NCI-H446 (cell line): ENCODE data around the gene MICALL2.
A peak's percentile ranks its signal among the peaks of the same experiment; 100 is the strongest.

Experiments
- DNase-seq, 2 experiments: peaks; one replicate each; lab custom pipeline; 2025; lab: John Stamatoyannopoulos, UW

MICALL2 gene

DNA sequence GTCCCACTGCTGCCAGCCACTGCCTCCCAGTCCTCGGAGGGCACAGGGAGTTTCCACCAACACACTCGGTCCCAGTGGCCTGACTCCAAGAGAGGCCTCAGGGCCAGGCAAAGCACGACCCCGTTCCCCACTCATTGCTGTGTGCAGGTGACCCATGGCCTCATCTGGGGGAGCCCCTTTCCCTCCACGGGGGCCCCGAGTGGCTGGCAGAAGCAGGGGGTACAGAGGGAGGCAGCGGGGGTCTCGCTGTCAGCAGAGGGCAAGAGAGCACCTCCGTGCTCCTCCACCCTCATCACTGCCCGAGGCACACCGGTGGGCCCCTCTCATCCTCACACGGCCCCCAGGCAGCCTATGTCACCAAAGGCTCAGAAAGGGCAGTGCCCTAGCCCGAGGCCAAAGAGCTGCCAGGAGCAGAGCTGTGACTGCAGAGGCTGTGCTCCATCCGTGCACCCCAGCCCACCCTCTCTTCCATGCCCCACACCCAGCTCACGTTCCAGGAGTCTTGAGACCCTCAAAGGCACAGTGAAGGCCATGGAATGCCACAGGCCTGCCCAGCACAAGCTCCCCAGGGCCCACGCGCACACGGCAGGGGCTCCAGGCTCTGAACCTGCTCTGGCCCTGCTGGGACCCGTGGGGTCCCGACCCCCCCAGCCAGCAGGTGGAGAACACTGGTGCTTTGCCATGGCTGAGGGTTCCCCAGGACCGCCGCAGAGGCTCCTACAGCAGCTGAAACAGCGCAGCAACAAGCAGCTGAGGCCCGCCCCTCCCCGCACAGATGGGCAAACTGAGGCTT is 25.9 kb downstream of the MICALL2 start:
- DNase-seq = no peak

DNA sequence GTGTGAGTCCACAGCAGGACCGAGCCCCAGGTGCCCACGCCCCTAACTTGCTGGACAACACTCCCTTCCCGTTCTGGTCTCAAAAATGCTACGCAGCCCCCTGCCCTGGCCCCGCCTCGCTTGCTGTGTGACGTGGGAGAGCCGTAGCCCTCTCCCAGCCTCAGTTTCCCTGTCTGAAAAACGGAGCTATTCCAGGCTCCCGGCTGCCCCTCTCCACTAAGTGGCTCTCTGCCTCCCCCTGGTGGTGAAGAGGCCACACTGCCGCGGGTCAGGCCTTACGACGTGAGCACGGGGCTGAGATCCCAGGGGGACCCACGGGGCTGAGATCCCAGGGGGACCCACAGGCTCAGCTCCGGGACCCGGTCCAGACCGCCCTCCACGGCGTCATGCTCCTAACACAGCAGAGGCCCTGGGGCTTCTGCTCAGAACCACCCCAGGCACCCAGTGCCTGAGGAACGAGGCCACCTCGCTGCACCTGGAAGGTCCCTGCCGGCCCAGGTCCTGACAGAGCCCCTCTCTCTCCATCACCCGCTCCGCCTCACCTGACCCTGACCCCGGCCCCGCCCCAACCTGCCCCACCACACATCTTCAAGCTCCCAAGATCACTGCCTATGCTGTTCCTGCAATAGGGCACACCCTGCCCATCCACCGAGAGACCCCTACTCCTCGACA is 26.7 kb downstream of the MICALL2 start:
- DNase-seq = peak; percentile 43 to 73

DNA sequence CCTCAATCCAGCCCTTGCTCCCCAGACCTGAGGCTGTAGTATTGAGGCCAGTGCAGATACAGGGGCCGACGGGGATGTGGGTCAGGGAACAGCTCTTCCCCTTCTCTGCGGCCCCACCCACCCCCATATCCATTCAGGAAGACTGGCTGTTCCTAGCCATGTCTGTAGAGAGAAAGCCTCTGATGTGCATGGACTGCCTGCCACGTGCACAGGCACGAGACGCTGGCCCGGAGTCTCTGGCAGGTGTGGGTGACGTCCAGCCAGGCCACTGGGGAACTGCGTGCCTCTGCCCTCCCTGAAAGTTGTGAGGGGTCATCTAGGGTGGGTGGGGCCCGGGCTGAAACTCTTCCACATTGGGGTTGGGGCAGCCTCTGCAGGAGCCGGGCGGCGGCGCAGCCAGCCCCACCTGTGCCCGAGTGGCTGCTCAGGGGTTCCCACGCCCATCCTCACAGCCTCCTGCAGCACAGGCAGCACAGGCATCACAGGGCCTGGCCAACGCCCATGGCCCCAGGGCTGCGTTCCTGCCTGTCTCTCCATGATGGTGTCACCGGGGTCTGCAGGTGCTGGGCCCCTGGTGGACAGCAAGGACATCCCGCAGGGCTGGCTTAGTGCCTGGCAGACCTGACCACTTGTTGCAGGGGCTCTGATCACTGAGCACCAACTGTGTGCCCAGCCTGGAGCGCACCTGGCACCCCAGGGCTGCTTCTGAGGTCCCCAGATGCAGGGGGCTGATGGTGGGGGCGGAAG is 27.5 kb downstream of the MICALL2 start:
- no peak for DNase-seq

DNA sequence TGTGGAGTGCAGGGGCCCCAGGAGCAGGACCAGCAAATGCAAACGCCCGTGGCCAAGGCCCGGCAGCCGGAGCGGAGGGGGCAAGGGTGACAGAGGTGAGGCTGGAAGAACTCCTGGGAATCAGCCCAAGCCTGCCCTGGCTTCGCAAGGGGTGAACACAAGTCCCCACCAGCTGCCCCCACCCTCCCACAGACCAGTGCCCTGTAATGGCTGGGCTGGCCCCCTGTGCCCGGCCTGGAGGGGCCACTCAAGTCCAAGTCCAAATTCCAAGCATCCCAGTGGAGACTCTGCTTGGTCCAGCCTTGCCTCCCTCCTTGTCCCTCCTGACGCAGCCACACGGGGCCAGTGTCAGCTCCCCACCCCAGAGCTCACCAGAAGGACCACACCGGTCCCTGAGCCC is 28.0 kb downstream of the MICALL2 start:
- DNase-seq = no peak

DNA sequence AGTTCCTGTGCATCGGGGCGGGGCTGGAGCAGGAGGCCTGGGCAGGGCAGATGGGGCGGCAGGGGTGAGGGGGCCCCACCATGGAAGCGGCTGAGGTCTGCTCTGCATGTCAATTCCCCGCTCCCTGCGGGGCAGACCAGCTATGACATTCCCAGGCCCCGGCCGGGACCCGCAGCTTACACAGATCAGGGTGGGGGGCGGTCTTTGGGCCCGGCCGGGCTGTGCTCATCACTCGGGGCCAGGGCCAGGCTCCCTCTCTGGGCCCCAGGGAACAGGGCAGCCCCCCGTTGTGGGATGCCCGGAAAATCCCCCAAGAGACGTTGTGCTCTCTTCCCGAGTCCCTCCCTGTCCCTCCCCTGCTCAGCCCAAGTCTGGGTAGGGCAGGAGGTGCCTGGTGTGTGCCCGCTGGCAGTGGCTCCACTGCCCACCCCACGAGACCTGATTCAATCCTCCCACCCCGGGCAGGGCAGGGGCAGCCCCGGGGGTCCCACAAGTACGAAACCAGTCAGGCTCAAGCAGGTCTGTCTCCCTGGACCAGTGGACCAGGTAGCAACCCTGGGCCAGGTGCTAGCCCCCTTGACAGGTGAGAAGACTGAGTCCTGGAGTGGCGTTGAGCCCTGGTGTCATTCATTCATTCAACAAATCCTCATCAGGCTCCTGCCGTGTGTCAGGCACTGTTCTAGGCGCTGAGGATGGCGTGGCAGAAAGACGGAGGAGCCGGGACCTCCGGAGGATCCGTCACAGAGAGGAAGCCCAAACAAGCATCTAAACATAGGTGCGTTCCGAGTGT is 29.0 kb downstream of the MICALL2 start:
- no peak for DNase-seq

DNA sequence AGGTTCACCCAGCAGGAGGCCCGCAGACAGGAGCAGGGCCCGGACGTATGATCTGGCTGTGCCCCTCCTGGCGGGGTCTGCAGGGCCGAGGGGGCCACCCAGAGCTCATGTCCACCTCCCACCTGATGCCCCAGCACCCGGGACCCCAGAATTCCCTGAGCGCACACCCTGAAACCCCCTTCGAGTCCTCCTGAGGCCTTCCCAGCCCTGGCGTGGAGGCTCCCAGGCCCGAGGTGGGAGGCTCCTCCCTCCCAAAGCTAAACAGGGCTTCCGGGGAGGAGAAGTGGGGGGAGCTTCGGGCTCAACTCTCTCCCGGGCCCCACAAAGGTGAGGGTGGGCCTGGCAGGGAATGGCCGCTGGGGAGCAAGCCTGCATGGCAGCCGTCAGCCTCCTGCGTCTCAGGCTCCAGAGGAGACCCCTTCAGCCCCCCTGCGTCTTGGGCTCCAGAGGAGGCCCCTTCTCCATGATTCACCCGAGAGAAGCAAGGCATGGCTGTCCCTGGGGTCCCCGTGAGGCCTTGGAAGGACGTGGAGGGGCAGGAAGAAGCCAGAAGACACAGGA is 30.2 kb downstream of the MICALL2 start:
- no peak for DNase-seq

DNA sequence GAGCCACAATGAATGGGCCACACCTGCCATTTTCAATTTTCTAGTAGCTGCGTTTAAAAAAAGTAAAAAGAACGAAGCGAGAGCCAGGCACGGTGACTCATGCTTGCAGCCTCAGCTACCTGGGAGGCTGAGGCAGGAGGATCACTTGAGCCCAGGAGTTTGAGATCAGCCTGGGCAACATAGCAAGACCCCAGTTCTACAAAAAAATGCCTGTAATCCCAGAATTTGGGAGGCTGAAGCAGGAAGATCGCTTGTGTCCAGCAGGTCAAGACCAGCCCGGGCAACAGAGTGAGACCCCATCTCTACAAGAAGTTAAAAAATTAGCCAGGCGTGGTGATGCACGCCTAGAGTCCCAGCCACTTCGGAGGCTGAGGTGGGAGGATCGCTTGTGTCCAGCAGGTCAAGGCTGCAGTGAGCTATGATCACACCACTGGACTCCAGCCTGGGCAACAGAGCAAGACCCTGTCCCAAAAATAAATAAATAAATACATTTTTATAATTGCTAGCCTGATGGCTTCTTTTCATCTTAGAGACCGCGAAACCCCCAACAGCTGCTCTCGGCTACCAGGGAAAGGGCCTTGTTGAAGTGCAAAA is 32.1 kb downstream of the MICALL2 start:
- no peak for DNase-seq

DNA sequence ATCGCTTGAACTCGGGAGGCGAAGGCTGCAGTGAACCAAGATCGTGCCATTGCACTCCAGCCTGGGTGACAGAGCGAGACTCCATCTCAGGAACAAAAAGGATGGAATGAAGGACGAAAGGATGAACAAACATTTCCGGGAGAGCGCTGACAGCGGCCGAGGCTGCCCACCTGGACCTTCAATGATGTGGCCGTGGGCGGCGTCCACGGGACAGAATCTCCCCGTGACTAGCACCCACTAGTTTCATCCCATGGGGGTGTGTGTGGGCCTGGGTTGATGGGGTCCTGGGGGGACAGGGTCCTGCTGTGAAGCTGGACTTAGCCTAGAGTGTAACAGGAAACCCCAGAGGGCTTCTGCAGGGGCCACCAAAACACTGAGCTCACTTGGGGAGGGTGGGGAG is 32.8 kb downstream of the MICALL2 start:
- DNase-seq = no peak

DNA sequence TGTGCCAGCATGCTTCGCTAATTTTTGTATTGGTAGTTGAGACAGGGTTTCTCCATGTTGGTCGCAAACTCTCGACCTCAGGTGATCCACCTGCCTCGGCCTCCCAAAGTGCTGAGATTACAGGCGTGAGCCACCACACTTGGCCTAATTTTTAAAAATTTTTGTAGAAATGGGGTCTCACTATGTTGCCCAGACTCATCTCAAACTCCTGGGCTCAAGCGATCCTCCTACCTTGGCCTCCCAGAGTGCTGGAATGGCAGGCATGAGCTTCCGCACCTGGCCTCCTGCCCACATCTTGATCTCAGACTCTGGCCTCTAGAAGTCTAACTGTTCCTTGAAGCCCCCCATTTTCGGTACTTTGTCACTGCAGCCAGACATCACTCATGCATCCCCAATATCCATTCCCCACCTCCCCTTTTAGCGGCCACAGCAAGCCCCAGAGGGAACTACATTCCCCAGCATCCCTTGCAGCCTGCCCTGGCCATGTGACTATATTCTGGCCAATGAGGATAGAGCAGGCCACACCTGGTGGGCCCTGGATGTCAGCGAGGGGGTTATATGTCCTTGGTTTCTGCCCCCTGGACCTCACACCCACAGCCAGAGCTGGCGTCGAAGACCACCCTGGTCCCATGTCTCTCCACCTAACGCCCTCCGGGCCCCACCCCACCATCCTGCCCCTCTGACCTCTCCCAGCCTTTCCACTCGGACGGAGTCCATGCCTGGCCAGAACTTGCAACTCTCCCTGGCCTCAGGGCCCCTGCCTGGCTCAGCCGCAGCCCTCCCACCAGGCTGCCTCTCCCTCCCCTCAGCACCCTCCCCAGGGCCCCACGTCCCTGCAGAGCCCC is 33.8 kb downstream of the MICALL2 start:
- no peak for DNase-seq

DNA sequence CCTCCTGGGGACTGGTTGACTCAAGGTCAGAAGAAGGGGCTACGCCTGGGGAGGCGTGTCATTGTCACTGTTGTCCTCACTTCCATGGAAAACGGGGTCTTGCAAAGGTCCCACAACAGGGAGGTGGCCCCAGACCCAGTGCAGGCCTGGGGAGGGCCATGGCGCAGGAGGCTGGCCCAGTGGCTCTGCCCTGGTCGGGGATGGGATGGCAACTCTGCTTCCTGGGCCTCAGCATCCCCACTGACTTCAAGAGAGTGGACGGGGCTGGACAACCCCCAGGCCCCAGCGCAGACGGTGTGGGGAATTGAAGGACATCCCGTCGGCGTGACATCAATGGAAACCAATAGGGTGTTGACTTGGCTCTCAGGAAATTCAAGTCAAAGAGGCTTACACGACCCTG is 35.2 kb downstream of the MICALL2 start:
- DNase-seq = no peak

DNA sequence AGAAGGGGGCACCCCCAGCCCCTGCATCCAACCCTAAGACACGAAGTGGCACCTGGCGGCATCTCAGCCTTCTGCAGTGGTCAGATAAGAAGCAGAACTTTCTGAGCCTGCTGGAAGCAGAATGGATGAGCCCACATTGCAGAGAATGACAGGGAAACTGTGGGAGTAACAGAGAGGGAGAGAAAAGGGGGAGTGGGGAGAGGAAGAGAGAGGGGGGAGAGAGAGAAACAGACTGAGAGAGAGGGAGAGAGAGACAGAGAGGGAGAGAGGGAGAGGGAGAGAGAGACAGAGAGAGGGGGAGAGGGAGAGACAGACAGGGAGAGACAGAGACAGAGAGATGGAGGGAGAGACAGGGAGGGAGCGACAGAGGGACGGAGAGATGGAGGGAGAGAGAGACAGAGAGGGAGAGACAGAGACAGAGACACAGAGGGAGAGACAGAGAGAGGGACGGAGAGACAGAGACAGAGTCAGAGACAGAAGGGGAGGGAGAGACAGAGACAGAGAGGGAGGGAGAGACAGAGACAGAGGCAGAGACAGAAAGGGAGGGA is 35.9 kb downstream of the MICALL2 start:
- no peak for DNase-seq

DNA sequence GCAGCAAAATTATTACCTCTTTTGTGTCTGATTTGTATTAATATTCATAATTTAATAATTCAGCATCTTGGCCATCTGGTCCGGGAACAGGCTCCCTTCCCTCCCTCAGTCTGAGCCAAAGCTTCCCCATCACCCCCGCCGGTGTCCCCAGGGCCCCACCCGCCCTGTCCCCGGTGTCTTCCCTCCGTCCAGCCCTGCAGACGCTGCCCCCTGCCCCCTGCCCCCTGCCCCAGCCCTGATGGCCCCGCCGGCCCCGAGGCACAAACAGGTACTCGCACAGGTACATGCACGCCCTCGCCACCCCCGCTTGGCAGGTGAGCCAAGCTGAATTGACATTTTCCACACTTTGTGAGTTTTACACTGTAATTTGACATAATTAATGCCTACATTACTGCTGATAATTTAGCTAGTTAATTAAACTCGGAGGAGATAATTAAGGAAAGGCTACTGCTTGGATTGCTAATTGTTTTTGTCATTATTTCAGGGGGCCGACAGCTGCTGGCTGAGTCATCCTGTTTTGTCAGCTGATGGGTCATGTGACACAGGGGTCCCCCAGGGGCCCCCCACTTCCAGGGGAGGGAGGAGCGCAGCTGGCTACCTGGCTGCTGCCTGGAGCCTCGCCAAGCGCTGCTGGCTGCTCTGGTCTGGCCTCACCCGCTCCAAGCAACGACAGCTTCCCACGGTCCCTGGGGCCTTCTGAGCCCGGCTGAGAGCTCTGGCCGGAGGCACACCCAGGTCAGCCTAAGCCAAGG is 36.6 kb downstream of the MICALL2 start:
- DNase-seq = peak in 1 of 2 experiments; percentile 35

DNA sequence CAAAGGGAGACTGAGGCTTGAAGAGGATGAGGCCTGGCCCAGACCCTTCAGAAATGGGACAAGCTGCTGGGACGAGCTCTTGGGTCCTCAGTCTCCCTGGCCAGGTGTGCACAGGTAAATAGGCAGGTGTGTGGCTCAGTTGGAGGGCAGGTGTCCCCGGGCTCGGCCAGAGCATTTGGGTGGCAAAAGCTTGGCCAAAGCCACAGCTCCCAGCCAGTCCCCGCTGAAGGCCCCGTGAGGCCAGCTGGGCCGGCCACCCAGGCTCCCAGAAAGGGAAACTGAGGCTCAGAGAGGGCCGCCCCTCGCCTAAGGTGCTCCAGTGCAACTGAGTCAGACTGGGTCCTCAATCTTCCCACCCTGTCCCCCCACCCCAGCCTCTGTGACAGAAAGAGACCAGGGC is 37.3 kb downstream of the MICALL2 start:
- no peak for DNase-seq

DNA sequence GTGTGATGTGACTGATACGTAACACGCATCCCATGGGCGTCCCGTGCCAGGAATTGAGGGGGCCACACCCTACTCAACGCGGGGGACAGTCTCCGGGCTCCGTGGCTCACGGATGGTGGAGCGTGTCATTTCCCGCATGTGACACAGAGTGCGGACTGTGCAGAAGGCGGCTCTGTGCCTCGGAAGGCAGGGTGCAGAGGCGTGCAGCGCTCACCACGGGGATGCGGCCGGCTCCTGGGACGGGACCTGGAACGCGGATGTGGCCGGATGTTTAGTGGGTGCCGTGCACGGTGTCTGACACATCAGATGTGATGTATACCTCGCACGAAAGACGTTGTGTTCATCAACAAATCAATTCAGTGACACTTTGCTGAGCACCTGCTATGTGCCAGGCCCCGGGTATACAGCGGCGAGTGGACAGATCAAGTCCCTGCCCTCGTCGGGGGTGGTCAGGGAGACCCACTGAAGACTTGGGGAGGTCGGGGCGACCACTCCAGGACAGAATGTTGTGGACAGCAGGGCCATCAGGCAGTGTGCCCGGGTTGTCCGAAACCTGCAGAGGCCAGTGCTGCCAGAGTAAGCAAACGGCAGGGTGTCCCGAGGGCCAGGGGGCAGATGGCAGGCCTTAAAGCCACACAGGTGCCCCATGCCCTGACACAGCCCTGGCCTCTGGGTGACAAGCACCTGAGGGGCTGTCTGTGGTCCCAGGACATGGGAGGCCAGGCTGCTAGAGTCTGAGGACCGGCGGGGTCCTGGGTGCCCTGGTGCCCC is 38.1 kb downstream of the MICALL2 start:
- DNase-seq = no peak

DNA sequence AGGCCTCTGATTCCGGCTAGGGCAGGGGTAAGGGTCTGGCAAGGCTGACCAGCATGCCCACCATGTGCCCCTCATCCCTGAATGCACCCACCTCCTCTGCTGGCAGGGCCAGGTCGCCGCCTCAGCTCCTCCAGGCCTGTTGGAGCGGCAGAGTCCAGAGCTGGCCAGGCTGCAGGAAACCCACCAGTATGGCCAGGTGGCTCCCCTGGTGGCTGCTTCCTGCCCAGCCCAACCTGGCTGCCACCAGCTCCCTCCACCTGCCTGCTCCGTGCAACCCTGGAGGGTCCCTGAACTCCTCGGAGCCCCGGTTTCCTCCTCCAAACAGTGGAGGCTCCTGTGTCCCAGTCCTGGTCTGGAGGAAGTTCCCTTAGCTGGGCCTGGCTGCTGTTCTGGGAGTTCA is 39.6 kb downstream of the MICALL2 start:
- DNase-seq = no peak

DNA sequence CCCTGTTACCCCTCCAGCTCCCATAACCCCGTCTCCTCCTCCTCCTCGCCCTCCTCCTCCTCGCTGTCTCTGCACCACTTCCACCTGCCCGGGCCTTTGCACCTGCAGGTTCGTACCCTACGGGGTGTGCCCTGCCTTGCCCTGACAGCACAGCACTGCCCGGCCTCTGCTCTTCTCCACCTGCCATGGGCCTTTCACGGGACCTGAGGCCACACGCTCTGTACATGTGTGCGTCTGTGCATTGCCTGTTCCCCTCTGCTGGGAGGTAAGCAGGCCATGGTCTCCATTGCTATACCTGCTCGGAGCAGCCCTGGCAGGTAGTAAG is 40.0 kb downstream of the MICALL2 start:
- no peak for DNase-seq

DNA sequence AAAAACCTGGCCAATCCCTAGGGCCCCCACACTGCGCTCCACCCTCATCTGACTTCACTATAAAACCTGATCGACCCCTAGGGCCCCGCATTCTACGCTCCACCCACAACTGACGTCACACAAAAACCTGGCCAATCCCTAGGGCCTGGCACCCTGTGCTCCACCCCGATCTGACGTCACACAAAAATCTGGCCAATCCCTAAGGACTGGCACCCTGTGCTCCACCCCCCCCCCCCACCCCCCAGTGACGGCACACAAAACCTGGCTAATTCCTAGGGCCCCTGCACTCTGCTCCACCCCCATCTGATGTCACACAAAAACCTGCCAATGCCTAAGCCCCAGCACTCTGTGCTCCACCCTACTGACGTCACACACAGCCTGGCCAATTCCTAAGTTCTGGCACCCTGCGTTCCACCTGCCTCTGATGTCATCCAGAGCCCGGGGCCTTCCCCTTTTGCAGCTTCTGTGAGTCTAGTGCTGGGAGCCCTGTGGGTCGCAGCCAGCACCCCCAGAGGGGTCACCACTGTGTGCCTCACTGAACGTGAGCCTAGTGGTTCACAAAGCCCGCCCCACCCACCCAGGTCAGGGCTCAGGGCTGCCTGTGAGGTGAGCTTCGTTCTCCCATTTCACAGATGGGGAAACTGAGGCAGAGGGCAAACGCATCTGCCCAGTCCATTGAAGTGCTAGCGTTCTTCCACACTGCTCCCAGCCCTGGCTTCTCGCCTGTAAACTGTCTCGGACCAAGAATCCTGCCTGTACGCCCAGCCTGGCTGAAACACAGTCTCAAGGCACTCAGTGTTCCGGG is 40.6 kb downstream of the MICALL2 start:
- DNase-seq = no peak

DNA sequence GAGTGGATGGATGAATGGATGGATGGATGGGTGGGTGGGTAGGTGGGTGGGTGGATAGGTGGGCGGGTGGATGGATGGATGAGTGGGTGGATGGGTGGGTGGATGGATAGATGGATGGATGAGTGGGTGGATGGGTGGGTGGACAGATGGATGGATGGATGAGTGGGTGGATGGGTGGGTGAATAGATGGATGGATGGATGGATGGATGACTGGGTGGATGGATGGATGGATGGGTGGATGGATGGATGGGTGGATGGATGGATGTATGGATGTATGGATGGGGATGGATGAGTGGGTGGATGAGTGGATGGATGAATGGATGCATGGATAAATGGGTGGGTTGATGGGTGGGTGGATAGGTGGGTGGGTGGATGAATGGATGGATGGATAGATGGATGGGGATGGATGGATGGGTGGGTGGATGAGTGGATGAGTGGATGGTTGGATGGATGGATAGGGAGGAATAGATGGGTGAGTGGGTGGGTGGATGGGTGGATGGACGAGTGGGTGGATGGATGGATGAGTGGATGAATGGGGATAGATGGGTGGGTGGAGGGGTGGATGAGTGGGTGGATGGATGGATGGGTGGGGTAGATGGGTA is 43.8 kb downstream of the MICALL2 start:
- no peak for DNase-seq
